NCI-H446 treated with DMSO at 0.1 percent for 48 hours (cell line): ENCODE results near the gene PHLDB3.
"Not testable (repeated sequence)": the region's sequence is repeated elsewhere in the genome, so short reads cannot be mapped to it uniquely, and the experiment has no call there.

Experiments
- DNase-seq: peaks from one replicate; lab custom pipeline; 2025; lab: John Stamatoyannopoulos, UW

PHLDB3 gene

GRCh38 chr19:43526884-43527859, 22.6 kb upstream of the PHLDB3 start, which contains the start of gene ETHE1:
TSS of gene ETHE1 (minus strand) at chr19:43527201. CDS start at chr19:43527177, 24 bp downstream.
- peak; percentile 13 for DNase-seq

GRCh38 chr19:43525836-43526771, 21.6 kb upstream of the PHLDB3 start:
- no peak for DNase-seq

DNA sequence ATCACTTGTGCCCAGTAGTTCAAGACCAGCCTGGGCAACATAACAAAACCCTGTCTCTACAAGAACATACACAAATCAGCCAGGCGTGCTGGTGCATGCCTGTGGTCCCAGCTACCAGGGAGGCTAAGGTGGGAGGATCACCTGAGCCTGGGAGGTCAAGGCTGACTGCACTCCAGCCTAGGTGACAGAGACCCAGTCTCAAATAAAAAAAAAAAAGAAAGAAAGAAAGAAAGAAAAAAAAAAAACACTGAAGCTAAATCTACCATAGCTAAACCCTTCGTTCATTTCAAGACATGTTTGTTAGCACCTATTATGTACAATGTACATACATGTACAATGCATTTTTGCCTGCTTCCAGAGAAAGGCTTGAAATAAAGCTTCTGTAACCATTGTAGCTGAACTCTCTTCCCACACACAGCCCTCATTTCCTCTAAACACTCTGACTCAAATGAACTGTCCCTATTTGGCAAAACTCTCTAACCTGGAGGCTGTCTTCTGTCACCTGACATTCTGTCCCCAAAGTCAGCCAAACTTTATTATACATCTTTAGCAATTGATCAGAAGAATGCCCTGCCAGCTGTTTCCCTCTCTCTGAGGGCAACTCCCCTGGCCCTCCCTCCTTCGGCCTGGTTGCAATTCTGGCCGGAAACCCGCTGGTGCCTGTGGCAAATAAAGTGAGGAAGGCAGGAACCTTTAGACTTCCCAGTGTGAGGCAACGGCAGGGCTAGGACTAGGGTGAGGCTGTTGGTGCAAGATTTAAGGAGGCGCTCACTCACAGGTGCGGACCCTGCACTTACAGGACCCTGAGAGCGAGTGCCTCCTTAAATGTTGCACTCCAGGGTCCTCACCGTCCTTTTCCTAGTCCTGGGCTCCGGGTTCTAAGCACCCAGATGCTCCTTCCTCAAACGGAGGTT, 20.6 kb upstream of the PHLDB3 start:
- DNase-seq, result no peak

- DNase-seq, result not testable (repeated sequence)
Measured at GRCh38 chr19:43523696-43524095, 19.1 kb upstream of the PHLDB3 start.

GRCh38 chr19:43522929-43523328, 18.4 kb upstream of the PHLDB3 start:
- DNase-seq, result no peak

DNA sequence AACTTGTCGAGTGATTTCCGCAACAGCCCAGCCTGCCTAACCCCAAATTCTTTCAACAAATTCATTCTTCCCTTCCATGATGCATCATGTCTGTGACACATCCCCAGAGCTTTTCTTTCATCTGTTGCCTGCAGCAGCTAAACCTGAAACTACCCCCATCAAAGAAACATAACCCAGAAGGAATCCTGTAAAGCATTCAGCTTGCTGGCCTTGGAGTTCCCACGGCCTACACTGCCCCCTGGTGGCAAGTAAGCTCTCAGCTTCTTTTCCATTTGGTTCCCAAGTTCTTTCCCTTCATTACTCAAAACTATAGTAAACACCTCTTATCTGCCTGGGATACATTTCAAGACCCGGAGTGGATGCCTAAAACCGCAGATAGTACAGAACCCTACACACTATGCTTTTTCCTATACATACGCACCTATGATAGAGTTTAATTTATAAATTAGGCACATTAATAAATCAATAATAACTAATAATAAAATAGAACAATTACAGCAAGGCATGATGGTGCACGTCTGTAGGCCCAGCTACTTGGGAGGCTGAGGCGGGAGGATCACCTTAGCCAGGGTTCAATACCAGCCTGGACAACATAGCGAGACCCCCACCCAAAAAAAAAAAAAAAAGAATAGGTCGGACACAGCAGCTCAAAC, 15.0 kb upstream of the PHLDB3 start:
- DNase-seq, result peak; percentile 70

- no peak for DNase-seq
Measured at GRCh38 chr19:43518051-43518450, 13.5 kb upstream of the PHLDB3 start.

GRCh38 chr19:43512399-43512798, 7.9 kb upstream of the PHLDB3 start:
- DNase-seq, result not testable (repeated sequence)

DNA sequence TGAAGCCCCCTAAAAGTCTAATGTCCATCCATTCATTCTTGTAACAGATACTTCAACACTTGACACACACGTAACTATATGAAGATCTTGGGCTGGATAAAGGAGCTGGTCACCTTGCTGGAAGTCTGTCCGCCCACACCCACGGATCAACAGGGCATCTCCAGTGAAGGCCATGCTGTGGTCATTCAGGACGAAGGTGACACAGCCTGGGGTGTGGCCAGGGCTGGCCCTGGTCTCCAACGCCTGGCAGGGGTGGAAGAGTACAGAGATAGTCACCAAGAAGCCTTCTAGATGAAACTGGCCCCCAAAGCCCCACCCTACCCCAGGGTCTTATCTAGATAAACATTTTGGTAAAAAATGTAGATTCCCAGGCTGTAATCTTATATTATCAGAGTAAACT, 6.8 kb upstream of the PHLDB3 start:
- DNase-seq, result no peak

- no peak for DNase-seq
Measured at GRCh38 chr19:43510713-43511112, 6.2 kb upstream of the PHLDB3 start.

DNA sequence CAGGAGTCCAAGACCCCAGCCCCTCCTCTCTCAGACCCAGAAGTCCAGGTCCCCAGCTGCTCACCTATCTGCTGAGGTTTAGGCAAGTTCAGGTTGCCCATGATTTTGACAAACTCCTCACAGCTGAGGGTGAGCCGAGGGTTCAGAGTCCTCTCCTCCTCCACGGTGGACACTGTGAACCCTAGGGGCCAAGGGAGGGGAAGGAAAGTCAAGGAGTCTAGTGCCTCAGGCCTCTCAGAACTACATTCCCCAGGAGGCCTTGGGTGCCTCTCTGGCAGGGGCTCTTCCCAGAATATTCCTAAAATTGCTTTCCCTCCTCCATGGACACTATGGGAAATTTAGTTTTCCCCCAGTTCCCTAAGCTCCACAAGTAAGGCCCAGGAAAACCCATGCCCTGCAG, 3.3 kb upstream of the PHLDB3 start:
- no peak for DNase-seq

- DNase-seq, result no peak
Measured at GRCh38 chr19:43506629-43507028, 2.1 kb upstream of the PHLDB3 start.

GRCh38 chr19:43505941-43506340, 1.4 kb upstream of the PHLDB3 start:
- no peak for DNase-seq

DNA sequence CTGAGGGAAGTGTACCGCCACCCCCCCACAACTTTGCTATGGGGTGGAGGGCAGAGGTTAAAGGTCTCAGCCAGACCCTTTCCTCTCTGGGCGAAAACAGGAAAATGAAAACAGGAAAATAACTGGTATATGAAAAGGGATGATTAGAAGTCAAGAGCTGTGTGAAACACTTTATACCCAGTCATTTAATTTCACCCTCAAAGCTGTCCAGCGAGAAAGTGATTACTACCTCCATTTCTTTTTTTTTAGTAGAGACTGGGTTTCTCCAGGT, 575 bp upstream of the PHLDB3 start:
- no peak for DNase-seq

DNA sequence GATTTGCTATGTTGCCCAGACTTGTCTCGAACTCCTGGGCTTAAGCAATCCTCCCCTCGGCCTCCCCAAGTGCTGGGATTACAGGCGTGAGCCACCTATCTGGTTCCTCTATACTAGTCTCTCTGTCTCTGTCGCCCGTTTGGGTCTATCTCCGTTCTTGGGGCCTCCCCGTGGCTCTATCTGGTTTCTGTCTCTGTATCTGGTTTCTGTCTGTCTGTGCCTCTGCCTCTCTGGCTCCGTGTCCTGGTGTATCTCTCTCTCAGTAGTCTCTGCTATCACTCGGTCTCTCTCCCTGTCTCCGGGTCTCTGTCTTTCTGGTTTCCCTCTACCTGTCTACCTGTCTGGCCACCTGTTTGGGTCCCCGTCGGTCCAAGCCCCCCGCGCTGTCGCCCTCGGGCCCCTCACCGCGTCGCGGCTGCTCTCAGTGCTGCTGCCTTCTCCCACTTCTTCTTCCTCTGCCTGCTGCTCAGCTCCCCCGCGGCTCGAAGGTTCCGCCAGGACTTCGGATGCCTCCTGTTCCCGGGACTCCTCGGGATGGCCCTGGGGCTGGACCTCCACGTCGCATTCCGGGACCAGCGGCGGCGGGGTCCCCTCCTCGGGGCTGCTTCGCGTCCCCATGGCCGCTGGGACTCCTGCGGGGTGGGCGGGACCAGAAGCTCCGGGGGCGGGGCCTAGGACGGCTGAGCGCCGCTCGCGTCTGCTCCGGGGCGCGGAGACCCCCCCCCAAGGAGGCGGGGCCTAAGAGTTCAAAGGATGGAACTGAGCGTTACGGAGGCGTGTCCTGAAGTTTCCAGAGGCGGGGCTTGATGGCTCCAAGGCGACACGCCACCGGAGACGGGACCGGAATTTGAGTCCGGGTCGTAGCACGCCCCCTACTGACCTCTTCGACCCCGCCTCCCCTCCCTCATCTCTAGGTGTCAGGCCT, 783 bp downstream of the PHLDB3 start:
- peak; percentile 88 for DNase-seq

DNA sequence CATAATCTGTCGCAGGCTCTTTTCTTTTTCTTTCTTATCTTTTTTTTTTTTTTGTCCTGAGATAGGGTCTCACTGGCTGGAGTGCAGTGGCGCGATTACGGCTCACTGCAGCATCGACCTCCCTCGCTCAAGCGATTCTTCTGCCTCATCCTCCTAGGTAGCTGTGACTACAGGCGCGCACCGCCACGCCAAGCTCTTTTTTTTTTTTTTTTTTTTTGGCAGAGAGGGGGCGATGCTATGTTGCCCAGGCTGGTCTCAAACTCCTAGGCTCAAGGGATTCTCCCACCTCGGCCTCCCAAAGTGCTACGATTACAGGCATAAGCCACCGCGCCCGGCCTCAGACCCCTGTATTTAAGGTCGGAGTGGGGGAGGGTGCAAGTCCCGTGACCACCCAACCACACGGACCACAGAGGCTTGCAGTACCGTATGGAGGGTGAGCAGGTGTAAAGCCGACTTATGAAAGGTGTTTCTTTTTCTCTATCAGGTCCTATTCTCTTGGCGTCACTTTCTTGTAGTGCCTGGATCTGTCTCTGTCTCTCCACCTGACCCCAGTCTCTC, 2.0 kb downstream of the PHLDB3 start:
- DNase-seq, result no peak

DNA sequence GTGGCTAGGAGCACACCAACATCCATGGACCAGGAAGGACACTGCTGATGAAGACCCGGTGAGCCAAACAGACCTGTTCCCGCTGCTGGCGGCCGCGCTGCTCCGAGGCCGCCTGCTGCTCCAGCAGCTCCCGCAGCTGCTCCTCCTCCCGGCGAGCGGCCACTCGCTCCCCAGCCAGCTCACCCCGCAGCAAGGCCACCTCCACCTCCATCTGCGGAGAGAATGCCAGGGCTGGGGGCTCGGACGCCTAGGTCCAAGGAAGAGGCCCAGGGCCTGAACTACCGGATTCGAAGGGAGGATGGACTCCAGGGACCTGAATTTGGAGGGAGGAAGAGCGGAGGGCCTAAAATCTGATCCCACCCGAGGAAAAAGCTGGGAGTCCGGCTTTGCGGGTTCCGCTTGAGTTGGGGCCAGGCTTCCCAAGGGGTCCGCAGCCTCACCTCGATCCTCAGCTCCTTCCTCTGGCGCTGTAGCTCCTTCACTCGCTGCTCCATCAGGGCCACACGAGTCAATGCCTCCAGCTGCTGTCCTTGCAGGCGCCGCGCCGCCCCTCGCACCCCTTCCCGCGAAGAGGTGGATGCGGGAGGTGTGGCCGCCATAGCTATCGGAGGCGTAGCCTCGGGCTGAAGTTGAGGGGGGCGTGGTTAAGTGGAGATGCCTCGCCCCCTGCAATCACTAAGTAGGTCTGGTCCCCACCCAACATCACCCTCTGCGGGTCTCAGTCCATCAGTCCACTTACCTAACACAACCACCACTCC, 2.7 kb downstream of the PHLDB3 start:
- DNase-seq, result no peak

DNA sequence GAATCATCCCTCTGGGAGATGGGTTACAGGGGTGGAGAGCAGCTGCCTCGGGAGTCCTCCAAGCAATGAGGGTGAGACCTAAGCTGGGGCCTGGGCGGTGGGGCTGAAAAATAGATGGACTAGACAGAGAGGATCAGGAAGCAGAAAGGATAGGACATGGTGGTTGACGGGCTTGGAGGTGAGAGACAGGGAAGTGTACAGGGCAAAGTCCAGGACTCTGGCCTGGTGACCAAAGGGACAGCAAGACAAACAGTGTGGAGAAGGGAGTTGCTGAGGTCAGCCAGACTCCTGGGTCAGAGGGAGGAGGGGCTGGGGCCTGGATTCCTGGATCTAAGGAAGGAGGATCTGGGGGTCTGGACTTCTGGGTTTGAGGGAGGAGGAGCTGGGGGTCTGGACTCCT, 5.5 kb downstream of the PHLDB3 start:
- DNase-seq, result no peak

DNA sequence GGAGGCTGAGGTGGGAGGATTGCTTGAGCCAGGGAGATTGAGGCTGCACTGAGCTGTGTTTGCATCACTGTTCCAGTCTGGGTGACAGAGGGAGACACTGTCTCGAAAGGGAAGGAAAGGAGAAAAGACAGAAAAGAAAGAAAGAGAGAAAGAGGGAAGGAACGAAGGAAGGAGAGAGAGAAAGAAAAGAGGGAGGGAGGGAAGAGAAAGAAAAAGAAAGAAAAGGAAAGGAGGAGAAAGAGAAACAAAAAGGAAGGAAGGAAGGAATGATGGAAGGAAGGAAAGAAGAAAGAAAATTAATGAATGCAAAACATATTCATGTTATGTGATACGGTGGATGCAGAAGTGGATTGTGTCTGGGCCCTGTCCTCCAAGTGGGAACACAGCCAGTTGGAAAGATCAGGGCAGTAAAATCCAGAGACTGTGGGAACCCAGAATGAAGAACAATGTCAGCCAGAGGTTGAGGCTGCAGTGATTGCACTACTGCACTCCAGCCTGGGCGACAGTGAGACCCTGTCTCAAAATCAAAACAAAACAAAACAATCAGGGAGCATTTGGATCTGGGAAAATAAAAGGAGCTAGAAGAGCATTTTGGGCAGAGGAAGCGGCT, 6.2 kb downstream of the PHLDB3 start:
- no peak for DNase-seq
